ENCODE measurements around the gene TOX2. TPM values are rescaled to one million over a fixed set of nuclear protein-coding genes. Genes with fewer than 3 reads are reported as not detected.

Gene TOX2
- total RNA-seq, 1 experiment from 2014 or later, result 0.83 TPM

DNA sequence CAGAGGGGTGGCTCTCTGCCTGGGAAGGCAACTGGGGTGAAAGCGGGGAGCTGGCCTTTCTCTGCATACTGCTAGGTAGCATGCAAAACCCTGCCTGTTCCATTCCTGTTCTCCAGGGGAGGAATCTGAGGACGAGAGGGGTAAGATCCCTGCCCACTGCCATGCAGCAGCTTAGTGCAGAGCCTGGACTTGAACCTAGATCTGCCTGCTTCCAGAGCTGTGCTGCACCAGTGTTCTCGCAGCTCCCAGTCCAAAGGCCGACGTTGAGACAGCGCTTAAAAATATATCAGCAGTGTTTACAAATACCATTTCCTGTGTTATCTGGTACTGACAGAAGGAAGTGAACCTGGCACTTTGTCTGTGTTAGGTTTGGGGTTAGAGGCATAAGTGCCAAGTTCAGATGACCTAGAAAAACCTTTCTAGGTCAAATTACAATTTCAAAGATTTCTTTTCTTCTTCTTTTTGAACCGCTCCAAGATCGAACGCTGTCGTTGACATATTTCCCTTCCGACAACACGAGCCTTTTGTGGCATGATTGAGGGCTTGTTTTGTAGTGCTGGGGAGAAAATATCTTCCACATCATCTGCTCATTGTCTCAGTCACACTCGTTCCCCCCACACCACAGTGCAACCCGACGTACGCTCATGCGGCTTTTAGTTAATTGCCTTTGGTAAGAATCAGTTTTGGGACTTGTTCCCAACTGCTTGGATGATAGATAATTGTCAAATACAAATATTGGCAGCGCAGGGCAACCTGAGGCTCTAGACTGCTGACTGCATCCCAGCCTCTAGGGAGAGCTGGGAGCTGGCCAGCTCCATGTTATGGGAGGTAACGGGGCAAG, 44.6 kb downstream of the TOX2 start:
- peak; percentile 63 for DNase-seq (ENCODE audit: low spot score)

DNA sequence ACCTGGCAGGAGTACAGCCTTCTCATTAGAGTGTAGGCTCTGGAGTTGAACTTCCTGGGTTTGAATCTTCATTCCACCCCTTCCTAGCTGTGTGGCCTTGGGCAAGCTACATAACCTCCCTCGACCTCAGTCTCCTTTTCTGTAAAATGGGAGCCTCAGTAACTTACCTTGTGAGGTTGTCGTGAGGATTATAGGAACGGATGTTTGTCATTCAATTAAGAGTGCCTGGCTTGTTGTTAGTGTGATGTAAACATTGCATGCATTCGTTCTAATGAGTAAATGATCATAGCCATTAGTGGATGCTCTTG, 45.2 kb downstream of the TOX2 start:
- DNase-seq (ENCODE audit: low spot score), result no peak

GRCh38 chr20:43960231-43960630, 45.6 kb downstream of the TOX2 start:
- no peak for DNase-seq (ENCODE audit: low spot score)

- no peak for DNase-seq (ENCODE audit: low spot score)
Observed at GRCh38 chr20:43961116-43961515, 46.5 kb downstream of the TOX2 start.

GRCh38 chr20:43961541-43962471, 47.2 kb downstream of the TOX2 start:
- no peak for DNase-seq (ENCODE audit: low spot score)

GRCh38 chr20:43962530-43962929, 47.9 kb downstream of the TOX2 start:
- no peak for DNase-seq (ENCODE audit: low spot score)

- no peak for DNase-seq (ENCODE audit: low spot score)
Observed at GRCh38 chr20:43963233-43963632, 48.6 kb downstream of the TOX2 start.

- no peak for DNase-seq (ENCODE audit: low spot score)
Observed at GRCh38 chr20:43963872-43964791, 49.5 kb downstream of the TOX2 start.

DNA sequence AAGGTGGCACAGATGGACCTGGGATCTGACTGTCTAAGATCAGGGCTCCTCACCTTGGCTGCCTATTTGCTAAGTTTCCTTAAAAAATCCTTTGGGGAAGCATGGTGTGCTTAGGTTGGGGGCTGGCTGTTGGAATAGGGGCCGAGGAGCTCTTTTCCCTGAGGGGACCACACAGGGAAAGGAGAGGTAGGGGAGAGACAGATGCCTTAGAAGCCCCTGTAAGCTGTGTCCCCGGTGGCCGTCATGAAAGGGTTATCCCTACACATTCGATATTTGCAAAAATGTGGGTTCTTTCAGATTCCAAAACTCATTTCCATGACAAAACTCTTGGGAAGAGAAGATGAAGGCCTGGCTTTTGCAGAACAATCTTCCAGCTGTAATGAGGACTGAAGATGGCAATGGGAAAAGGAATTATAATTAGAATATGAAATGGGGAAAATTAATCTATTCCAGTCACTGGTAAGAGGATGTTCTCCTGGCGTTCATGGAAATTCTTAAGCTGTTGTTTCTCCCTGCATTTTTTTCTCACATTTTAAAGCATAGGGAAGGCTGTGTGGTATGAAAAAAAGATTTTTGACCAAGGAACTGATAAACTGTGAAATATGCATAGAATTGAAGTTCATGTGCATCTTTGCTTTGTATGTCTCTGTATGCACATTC, 53.8 kb downstream of the TOX2 start:
- DNase-seq (ENCODE audit: low spot score), result no peak

DNA sequence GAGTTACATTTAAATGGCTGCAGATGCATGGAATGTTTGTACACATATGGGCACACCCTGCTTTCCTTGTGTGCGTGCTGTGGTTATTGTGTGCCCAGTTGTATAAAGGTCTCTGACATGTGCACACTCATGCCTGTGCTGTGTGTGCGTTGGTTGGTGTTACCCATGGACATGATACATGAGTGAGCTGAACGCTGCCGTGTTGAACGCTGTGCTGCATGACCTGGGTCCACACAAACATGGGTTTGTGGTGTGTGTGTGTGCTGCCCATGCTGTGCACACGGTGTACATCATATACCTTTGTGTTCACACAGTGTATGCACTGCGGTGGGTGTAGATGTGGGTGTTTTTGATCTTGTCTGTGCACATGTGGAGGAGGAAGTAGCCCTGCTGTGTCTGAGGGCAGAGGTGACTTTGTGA, 54.4 kb downstream of the TOX2 start:
- no peak for DNase-seq (ENCODE audit: low spot score)

GRCh38 chr20:43969501-43970182, 55.0 kb downstream of the TOX2 start:
- no peak for DNase-seq (ENCODE audit: low spot score)

- DNase-seq (ENCODE audit: low spot score), result no peak
Observed at GRCh38 chr20:43971267-43971666, 56.6 kb downstream of the TOX2 start.

- no peak for DNase-seq (ENCODE audit: low spot score)
Observed at GRCh38 chr20:43972051-43972450, 57.4 kb downstream of the TOX2 start.

DNA sequence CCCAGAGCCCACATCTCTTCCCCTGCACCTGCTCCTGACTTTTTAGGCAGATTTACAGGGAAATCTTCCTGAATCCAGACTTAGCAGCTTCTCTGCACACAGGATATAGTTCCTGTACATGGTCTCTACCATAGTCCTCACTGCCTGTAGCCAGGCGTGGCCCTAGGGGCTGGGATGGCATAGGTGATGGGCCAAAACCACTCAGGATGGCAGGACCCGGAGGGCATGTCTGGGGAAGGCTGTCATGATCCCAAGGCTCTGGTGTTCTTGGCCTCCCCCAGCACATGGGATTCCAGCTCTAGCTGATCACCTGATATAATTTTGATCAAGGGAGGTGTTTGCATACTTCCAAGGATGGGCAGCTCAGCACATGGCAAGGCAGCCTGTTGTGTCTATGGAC, 58.0 kb downstream of the TOX2 start:
- DNase-seq (ENCODE audit: low spot score), result no peak

DNA sequence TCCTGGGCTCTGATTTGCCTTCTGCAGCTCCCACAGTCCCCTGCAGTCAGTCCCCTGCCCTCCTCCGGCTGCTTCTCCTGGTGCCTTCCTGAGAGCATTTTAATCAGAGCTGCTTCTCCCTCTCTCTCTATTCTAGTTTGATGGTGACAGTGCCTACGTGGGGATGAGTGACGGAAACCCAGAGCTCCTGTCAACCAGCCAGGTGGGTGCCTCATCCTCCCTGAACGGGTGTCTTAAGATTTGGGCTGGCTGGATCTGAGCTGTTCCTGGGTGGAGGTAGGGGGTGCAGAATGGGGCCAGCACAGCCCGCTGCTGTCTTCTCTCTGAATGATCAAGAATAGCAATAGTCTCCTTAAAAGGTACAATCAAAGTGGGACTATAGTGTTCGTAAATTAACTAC, 58.6 kb downstream of the TOX2 start:
- DNase-seq (ENCODE audit: low spot score), result no peak

DNA sequence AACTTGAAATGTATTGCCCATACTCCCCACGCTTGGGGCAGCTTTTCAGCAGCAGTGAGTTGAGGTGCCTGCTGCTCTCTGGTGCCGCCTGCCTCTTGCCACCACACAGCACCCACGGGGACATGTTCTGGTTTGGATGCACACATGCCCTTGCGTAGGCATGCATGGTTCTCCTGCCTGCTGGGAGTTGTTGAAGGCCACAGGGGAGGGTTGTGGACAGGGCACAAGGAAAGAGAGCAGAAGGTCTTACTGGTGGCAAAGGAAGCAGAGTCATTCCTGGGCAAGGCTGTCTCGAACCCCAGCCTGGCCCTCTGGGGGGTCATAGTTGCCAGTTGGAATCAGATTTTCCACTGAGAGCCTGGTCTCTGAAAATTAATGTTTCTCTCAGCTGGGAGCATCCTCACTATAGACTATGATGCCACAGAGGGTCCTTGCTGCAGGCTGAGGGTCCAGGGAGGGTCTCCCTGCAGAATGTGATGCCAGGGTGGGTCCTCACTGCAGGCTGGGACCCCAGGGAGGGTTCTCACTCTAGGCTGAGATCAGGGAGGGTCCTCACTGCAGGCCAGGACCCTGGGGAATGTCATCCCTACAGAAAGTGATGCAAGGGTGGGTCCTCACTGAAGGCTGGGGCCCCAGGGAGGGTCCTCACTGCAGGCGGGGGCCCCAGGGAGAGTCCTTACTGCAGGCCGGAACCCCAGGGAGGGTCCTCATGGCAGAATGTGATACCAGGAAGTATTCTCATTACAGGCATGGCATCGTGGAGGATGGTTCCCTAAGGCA, 59.2 kb downstream of the TOX2 start:
- no peak for DNase-seq (ENCODE audit: low spot score)

- no peak for DNase-seq (ENCODE audit: low spot score)
Observed at GRCh38 chr20:43974695-43975094, 60.0 kb downstream of the TOX2 start.

- DNase-seq (ENCODE audit: low spot score), result peak; percentile 42
Observed at GRCh38 chr20:43975096-43975768, 60.6 kb downstream of the TOX2 start.

DNA sequence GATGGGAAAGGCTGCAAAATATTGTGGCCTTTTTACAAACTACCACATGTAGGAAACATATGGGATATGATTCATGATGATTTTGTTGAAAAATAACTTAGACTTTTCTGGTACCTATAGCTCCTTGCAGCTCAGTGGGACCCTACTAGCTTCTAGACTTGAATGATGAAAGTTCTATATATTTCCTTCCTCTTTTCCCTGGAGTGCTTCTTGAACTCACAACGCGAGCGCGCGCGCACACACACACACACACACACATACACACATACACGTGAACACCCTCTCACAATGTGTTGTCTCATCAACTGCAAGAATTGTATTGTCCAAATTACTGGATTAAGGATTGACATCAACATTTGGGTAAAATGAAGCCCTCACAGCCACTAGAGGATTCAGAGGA, 61.9 kb downstream of the TOX2 start:
- DNase-seq (ENCODE audit: low spot score), result no peak
